ENCODE results near the gene USP40. TPM values are rescaled to one million over a fixed set of nuclear protein-coding genes. Genes with fewer than 3 reads are reported as not detected.

Gene USP40
- total and polyA plus RNA-seq, 2 donors (not counting 1 experiment from before 2014, with no cell fraction given) = 19.8 to 37.0 TPM

DNA sequence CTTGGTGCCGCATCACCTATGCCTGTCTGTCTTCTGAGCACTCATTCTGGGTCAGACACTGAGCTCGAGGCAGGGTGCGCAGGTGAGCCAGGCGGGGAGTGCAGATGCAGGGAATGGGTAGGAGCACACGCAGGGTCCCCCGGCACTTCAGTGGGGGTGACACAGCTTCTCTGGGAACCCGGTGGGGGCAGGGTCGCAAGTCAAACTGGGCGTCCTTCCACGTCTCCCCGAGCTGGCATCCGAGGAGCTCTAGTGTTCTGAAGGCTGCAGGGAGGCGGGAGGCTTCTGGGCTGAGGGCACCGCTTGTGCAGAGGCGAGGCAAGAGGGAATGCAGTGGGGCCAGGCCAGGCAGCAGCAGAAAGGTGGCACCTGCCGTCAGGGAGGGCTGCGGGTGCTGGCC, 126.3 kb downstream of the USP40 start:
- Mint-ChIP-seq H3K9me3 (ENCODE audit: insufficient read depth) (no peaks in the 10 kb centered on the region), H3K27me3 (no peaks in the 10 kb centered on the region), H3K27ac (no peak overlapping the region), H3K4me3 (no peak overlapping the region), H3K4me1 (peaks cover 27% of the 10 kb centered on the region)
- Histone ChIP-seq H3K9ac (ENCODE audit: low read length) (no peak overlapping the region), H3K4me1 (ENCODE audit: control insufficient read depth in 2 of 2, insufficient read depth in 2 of 2, low read length in 2 of 2) (peaks cover 6 to 12% of the 10 kb centered on the region in 2 donors), H3K27me3 (replicated peaks in 1 of 4; ENCODE audit: control extremely low read depth in 1 of 4, control insufficient read depth in 3 of 4, insufficient read depth in 4 of 4, low read length in 3 of 4) (no peaks in the 10 kb centered on the region), H3K9me3 (ENCODE audit: control extremely low read depth in 1 of 3, control insufficient read depth in 2 of 3, insufficient read depth in 1 of 3, low read length in 2 of 3) (no peaks in the 10 kb centered on the region), H3K79me2 (ENCODE audit: control insufficient read depth, insufficient read depth, low read length) (peaks cover 96% of the 10 kb centered on the region), H3K27ac (ENCODE audit: low read length in 2 of 2) (no peak overlapping the region), H3K36me3 (replicated peaks in 1 of 2; ENCODE audit: control extremely low read depth in 1 of 2, control insufficient read depth in 1 of 2, extremely low read depth in 1 of 2, insufficient read depth in 2 of 2, low read length in 1 of 2) (peaks cover 7 to 96% of the 10 kb centered on the region in 2 experiments), H2AFZ (ENCODE audit: insufficient read depth, low read depth, low read length, poor library complexity, severe bottlenecking) (no peak overlapping the region), H3K4me2 (replicated peaks; ENCODE audit: low read depth, low read length, poor library complexity, severe bottlenecking) (no peak overlapping the region), H4K20me1 (ENCODE audit: control insufficient read depth, insufficient read depth, low read length, poor library complexity, severe bottlenecking) (peaks cover 90% of the 10 kb centered on the region), H3K4me3 (ENCODE audit: control extremely low read depth in 1 of 5, extremely low read depth in 1 of 5, insufficient read depth in 1 of 5, low read depth in 2 of 5, low read length in 4 of 5) (no peak overlapping the region)
- TF ChIP-seq, protein P1, sequence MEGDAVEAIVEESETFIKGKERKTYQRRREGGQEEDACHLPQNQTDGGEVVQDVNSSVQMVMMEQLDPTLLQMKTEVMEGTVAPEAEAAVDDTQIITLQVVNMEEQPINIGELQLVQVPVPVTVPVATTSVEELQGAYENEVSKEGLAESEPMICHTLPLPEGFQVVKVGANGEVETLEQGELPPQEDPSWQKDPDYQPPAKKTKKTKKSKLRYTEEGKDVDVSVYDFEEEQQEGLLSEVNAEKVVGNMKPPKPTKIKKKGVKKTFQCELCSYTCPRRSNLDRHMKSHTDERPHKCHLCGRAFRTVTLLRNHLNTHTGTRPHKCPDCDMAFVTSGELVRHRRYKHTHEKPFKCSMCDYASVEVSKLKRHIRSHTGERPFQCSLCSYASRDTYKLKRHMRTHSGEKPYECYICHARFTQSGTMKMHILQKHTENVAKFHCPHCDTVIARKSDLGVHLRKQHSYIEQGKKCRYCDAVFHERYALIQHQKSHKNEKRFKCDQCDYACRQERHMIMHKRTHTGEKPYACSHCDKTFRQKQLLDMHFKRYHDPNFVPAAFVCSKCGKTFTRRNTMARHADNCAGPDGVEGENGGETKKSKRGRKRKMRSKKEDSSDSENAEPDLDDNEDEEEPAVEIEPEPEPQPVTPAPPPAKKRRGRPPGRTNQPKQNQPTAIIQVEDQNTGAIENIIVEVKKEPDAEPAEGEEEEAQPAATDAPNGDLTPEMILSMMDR (IDR thresholded peaks at IDR 0.05) = no peak
- no peak for TF ChIP-seq EZH2 (IDR thresholded peaks at IDR 0.05; ENCODE audit: borderline replicate concordance, insufficient read depth, low read depth, low read length, poor library complexity, severe bottlenecking)
- no peak for DNase-seq
- intact Hi-C loops (cut with micrococcal nuclease) = loop anchor here (5.0 to 10.0 kb wide), 2 partner anchors 56 to 173 kb away; no protein-coding TSS in a partner anchor
- WGBS (ENCODE audit: insufficient coverage) = 98% methylated on average over 17 of the region's 17 CpGs
- ChIA-PET CTCF (interaction anchor here (0.9 to 16.7 kb wide), 4 partner anchors 8 to 131 kb away, joined by 3 to 426 read pairs (median 4); no protein-coding TSS in a partner anchor), POLR2A (interaction anchor here (0.9 kb wide), 1 partner anchor 22 kb away, joined by 4 read pairs; no protein-coding TSS in a partner anchor)
- ATAC-seq (ENCODE audit: low read depth) = no peak

DNA sequence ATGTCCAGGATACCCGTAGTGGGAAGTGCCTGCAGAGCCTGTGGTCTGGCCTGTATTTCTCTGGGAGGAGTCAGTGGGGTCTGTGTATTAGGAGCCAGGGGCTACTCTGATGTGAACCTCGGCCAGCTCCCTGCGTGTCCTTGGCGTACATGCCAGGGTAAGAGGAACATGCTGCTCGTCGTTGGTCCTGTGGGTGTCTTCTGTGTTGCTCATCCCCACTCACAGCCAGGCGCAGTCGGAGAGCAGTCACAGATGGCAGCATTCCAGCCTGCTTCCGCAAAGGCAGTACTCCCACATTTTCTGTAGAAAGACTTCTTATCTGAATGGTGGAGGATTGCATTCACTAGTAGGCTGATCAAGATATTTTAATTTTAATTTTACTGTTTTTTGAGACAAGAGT, 127.4 kb downstream of the USP40 start:
- Histone ChIP-seq H3K27me3 (replicated peaks in 1 of 4; ENCODE audit: control extremely low read depth in 1 of 4, control insufficient read depth in 3 of 4, insufficient read depth in 4 of 4, low read length in 3 of 4) (no peaks in the 10 kb centered on the region), H3K4me2 (replicated peaks; ENCODE audit: low read depth, low read length, poor library complexity, severe bottlenecking) (no peak overlapping the region), H2AFZ (ENCODE audit: insufficient read depth, low read depth, low read length, poor library complexity, severe bottlenecking) (no peak overlapping the region), H3K4me3 (ENCODE audit: control extremely low read depth in 1 of 5, extremely low read depth in 1 of 5, insufficient read depth in 1 of 5, low read depth in 2 of 5, low read length in 4 of 5) (no peak overlapping the region), H3K9me3 (ENCODE audit: control extremely low read depth in 1 of 3, control insufficient read depth in 2 of 3, insufficient read depth in 1 of 3, low read length in 2 of 3) (no peaks in the 10 kb centered on the region), H3K4me1 (ENCODE audit: control insufficient read depth in 2 of 2, insufficient read depth in 2 of 2, low read length in 2 of 2) (peaks cover 15 to 20% of the 10 kb centered on the region in 2 donors), H3K79me2 (ENCODE audit: control insufficient read depth, insufficient read depth, low read length) (peaks cover 96% of the 10 kb centered on the region), H3K36me3 (replicated peaks in 1 of 2; ENCODE audit: control extremely low read depth in 1 of 2, control insufficient read depth in 1 of 2, extremely low read depth in 1 of 2, insufficient read depth in 2 of 2, low read length in 1 of 2) (peaks cover 11 to 96% of the 10 kb centered on the region in 2 experiments), H3K27ac (ENCODE audit: low read length in 2 of 2) (no peak overlapping the region), H4K20me1 (ENCODE audit: control insufficient read depth, insufficient read depth, low read length, poor library complexity, severe bottlenecking) (peaks cover 90% of the 10 kb centered on the region), H3K9ac (ENCODE audit: low read length) (no peak overlapping the region)
- Mint-ChIP-seq H3K4me1 (peaks cover 36% of the 10 kb centered on the region), H3K27ac (no peak overlapping the region), H3K27me3 (no peaks in the 10 kb centered on the region), H3K4me3 (no peak overlapping the region), H3K9me3 (ENCODE audit: insufficient read depth) (no peaks in the 10 kb centered on the region)
- TF ChIP-seq, protein P1 (IDR thresholded peaks at IDR 0.05) = no peak
- no peak for TF ChIP-seq EZH2 (IDR thresholded peaks at IDR 0.05; ENCODE audit: borderline replicate concordance, insufficient read depth, low read depth, low read length, poor library complexity, severe bottlenecking)
- ATAC-seq (ENCODE audit: low read depth) (no peak), DNase-seq (no peak)
- 96% methylated on average over 6 of the region's 9 CpGs for WGBS (ENCODE audit: insufficient coverage)
- intact Hi-C loops (cut with micrococcal nuclease) = no loop called here
- CTCF ChIA-PET = interaction anchor here (1.0 to 16.7 kb wide), 3 partner anchors 20 to 130 kb away, joined by 3 to 426 read pairs (median 5); no protein-coding TSS in a partner anchor
- POLR2A ChIA-PET = interaction anchor here (0.9 kb wide), 1 partner anchor 21 kb away, joined by 4 read pairs; no protein-coding TSS in a partner anchor

All from B cell (primary cell).